ENCODE results near the gene RBPJ.

GRCh38 chr4:26476545-26476944, 155.7 kb downstream of the RBPJ start:
- TF ChIP-seq CTCF (IDR thresholded peaks at IDR 0.05) (no peak), POLR2A (IDR thresholded peaks at IDR 0.05) (no peak)
